ENCODE data around the gene GOLGA3.
A peak's percentile ranks its signal among the peaks of the same experiment; 100 is the strongest.
"Not testable (repeated sequence)": the region's sequence is repeated elsewhere in the genome, so short reads cannot be mapped to it uniquely, and the experiment has no call there.

GOLGA3 gene

DNA sequence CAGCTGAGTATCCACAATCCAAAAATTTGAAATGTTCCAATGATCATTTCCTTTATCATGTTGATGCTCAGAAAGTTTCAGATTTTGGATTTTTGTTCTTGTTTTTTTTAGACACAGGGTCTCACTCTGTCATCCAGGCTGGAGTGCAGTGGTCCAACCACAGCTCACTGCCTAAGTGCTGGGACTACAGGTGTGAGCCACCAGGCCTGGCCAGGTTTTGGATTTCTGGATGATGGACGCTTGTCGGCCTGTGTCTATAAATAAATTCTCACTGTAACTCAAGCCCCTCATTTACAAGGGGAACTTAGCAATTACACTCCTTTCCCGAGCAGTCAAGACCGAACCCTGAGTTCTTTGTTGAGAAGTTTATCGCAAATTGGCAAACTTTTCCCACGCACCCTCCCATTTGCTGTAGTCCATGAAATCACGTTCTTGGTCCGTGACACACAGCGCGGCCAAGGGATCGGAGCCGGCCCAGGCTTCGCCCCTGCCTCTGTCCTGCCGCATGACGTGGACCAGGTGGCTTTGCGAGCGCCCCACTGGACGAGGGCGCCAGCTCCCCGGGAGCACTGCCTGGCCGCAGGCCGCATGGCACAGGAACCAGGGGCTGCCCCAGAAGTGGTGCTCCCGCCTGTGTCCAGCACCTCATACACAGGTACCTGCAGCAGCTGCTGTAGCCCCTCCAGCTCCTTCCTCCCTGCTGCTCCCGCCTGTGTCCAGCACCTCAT lies 53.0 kb downstream of the GOLGA3 start:
- no peak for DNase-seq

DNA sequence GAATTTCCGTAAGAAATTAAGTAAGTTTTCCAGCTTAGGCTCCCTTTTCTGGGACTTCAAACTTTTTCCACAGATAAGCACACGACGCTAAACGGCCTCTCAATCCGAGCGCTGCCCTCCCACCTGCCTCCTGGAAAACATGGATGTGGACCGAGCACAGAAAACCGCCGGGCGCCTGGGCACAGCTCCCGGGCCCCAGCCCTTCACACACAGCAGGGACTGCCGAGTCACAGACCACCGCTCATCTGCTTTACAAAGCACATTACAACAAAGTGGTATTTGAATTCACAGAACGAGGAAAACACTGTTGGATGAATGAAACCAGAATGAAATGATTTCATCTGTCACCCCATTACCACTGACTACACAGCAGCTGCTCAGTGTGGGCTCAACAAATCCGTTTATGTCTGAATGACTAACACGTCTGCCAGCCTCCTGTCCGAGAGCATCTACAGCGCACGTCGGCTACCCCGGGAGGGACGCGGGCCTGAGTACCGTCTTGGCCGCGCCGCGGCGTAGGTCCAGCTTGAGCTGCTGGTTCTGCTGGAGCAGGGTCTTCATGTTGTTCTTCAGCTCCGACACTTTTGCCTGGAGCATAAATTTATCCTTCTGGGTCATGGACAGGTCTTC lies 53.9 kb downstream of the GOLGA3 start:
- DNase-seq: no peak

- no peak for DNase-seq
These were observed 54.5 kb downstream of the GOLGA3 start for GRCh38 chr12:132774159-132774558.

- DNase-seq: no peak
These were observed 55.4 kb downstream of the GOLGA3 start for GRCh38 chr12:132773077-132773955.

- DNase-seq: no peak
These were observed 56.1 kb downstream of the GOLGA3 start for GRCh38 chr12:132772606-132773005.

GRCh38 chr12:132771126-132771838 lies 57.4 kb downstream of the GOLGA3 start:
- peak; percentile 35 for DNase-seq

DNA sequence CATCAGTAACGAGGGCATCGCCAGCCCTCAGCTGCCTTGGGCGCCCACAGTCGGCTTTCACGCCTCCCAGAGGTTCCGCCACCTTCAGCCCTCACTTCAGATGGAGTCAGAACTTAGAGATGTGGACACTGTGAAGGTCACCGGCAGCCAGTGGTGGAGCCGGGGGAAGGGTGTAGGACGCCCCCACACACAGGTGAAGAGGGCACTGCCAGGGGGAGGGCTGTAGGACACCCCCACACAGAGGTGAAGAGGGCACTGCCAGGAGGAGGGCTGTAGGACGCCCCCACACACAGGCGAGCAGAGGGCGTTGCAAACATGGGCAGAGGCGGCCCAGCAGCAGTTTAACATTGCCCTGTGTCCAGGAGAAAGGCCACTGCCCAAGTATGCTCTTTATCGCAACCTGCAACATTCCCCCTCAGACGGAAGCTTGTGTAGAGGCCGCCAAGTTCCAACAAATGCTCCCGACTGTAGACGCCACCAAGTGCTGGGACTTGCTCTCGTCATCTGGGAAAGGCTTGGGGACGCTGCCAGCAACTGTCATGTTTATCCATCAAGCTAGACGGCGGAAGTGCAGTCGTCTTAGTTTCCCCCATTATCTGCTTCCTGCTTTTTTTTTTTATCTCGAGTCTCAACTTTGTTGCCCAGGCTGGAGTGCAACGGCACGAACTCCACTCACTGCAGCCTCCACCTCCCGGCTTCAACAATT lies 62.1 kb downstream of the GOLGA3 start:
- DNase-seq: no peak

- DNase-seq: no peak
These were observed 63.3 kb downstream of the GOLGA3 start for GRCh38 chr12:132765361-132765760.

GRCh38 chr12:132764231-132764630 lies 64.4 kb downstream of the GOLGA3 start:
- no peak for DNase-seq

DNA sequence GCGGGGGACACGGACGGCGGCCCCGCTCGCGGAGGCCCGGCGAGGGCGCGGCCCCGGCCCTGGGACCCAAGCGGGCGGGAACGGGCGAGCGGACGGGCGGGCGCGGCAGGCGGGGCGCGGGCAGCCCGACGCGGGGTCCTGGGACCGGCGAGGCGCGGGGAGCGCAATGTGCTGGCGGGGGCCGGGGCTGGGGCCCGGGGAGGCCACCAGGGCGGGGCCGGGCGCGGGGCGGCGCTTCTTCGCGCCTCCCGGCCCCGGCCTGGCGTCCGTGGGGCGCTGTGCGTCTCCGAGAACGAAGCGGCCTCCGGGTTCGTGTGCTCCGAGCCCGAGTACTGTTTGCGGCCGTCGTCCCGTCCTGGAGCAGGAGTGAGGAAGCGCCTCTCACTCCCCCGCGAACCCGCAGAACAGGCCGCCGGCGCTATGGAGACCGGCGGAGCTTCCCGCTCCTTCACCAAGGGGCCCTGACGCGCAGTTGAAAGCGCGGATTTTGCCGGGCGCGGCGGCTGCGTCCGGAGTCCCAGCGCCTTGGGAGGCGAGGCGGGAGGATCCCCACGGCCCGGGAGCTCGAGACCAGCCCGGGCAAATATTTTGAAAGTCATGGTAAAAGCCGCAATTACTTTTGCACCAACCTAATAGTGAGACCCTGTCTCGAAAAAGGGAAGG lies 66.6 kb downstream of the GOLGA3 start:
- peak; percentile 88 for DNase-seq

DNA sequence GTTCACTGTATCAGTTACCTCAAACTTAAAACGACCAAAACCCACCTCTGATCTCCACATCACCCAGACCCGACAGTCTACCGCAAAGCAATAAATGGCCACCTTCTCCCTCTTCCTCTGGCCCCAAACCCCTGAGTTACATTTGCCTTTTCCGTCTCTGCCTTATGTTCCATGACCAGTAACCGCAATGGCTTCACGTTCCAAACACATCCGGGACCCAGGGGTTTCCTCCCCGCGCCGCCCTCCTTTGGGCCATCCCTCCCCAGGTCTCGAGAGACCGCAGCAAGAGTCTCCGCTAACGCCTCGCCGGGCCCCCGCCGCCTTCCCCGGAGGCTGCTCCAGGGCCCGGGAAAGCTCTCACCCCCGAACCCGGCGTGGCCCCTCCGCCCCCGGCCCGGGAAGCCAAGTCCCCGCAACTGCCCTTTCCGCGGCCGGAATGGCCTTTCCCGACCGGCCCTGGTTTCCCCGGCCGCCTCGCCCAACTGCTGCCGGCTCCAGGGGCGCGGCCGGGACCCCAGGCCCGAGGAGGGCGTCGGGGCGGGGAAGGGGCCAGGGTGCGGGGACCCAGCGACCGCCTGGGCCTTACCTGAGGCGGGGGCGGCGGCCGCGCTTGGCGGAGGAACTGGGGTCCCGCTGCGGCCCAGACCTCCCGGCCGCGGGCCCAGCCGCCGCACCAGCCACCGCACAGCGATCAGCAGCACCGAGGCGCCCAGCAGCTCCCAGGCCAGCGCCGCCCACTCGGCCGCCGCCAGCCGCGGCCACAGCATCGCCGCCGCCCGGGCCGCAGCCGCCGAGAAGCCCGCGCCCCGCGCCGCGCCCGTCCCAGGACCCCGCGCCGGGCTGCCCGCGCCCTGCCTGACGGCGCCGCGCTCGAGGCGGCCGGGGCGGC lies 67.4 kb downstream of the GOLGA3 start, which contains the start of gene ANKLE2:
Gene ANKLE2, minus strand, starts transcription at position 801 of the 889 bp plus-strand sequence. Its CDS starts 34 bp downstream, at position 767.
- peak; percentile 62 for DNase-seq

DNA sequence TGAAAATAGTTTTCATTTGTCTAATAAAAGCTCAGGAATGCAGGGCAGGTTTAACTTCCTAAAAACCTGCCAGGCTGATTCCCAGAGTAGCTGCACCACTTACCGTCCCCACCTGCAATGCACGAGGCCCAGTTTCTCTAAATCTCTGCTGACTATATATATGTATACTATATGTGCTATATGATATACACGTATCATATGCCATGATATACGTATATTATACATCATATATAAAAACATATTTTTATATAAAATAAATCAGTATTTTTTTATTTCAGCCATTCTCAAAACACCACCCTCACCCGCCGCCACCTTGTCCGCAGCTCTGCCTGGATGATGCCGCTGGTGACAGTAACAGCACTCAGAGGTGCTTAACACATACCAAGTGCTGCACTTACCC lies 69.3 kb downstream of the GOLGA3 start:
- DNase-seq: no peak

- DNase-seq: not testable (repeated sequence)
These were observed 69.8 kb downstream of the GOLGA3 start for GRCh38 chr12:132758825-132759224.

DNA sequence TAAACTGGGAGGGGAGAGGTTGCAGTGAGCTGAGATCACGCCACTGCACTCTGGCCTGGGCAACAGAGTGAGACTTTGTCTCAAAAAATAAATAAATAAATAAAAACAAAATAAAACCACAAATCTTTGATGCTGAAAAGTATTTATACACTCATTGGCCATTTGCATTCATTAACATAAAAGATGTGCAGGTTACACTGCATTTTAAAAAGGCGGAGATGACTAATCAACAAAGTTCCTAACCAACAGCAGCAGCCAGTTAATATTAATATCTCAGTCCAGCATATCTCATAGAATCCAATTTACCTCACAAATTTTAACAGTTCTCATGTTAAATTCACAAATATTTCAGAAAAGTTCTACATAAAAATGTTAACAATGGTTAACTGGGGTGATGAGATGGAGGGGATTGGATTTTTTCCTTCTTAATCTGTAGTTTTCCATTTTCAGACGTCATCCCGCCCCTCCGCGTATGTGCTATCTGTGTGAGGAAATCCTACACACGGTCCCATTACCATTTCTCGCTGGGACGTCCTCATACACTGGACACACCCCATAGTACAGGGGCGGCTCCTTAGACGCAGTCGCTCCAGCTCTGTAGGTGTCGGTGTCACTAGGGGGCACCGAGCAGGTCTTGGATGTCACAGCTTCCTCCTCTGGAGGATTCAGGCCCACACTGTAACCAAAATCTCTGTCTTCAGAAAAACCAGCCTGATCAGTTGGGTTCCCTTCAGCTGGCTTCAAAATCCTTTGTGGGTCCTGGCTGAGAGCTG lies 74.3 kb downstream of the GOLGA3 start:
- DNase-seq: no peak

- DNase-seq: not testable (repeated sequence)
These were observed 75.0 kb downstream of the GOLGA3 start for GRCh38 chr12:132753670-132754069.

GRCh38 chr12:132748319-132748718 lies 80.3 kb downstream of the GOLGA3 start:
- no peak for DNase-seq

GRCh38 chr12:132747896-132748295 lies 80.8 kb downstream of the GOLGA3 start:
- DNase-seq: no peak

GRCh38 chr12:132747395-132747794 lies 81.3 kb downstream of the GOLGA3 start:
- no peak for DNase-seq

- DNase-seq: no peak
These were observed 82.1 kb downstream of the GOLGA3 start for GRCh38 chr12:132746613-132747012.

DNA sequence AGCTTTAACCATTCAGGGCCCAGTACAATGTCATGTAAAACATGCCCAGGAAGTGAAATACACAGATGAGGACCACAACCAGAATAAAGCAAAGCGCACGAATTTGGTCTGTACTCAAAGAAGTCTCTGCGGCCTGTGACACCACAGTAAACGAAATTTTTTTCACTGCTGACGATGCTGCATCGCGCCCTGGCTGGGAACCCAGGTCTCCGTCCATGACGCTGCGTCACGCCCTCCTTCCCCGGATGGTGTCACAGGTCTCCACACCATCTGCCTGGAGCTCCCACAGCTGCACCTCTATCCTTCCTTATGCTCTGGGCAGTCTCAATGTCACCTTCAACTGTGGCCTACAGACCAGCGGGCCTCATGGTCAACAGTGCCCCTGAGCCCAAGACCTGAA lies 84.8 kb downstream of the GOLGA3 start:
- no peak for DNase-seq
